Measurements from ENCODE around the gene CMTM5.
"Not testable (repeated sequence)": the region's sequence is repeated elsewhere in the genome, so short reads cannot be mapped to it uniquely, and the experiment has no call there.

Gene CMTM5

GRCh38 chr14:23399136-23399535 lies 22.3 kb downstream of the CMTM5 start:
- no peak for DNase-seq (ENCODE audit: low read depth)
- no peak for TF ChIP-seq CTCF (conservative IDR thresholded peaks at IDR 0.05; ENCODE audit: low read depth, low read length)
- H3K4me3 ChIP-seq (ENCODE audit: low read depth, low read length) = no peak overlapping the region

- TF ChIP-seq CTCF (conservative IDR thresholded peaks at IDR 0.05; ENCODE audit: low read depth, low read length) = no peak
- H3K4me3 ChIP-seq (ENCODE audit: low read depth, low read length) = no peak overlapping the region
- peak; percentile 1 for DNase-seq (ENCODE audit: low read depth)
These were observed 22.7 kb downstream of the CMTM5 start for GRCh38 chr14:23399591-23399990.

GRCh38 chr14:23400496-23401149 lies 23.8 kb downstream of the CMTM5 start:
- not testable (repeated sequence) for H3K4me3 ChIP-seq (ENCODE audit: low read depth, low read length); DNase-seq (ENCODE audit: low read depth)

- TF ChIP-seq CTCF (conservative IDR thresholded peaks at IDR 0.05; ENCODE audit: low read depth, low read length) = no peak
- DNase-seq (ENCODE audit: low read depth) = no peak
- H3K4me3 ChIP-seq (ENCODE audit: low read depth, low read length) = no peak overlapping the region
These were observed 24.4 kb downstream of the CMTM5 start for GRCh38 chr14:23401291-23401690.

GRCh38 chr14:23402296-23403138 lies 25.7 kb downstream of the CMTM5 start:
- no peak for TF ChIP-seq CTCF (conservative IDR thresholded peaks at IDR 0.05; ENCODE audit: low read depth, low read length)
- no peak overlapping the region for H3K4me3 ChIP-seq (ENCODE audit: low read depth, low read length)

GRCh38 chr14:23403139-23403438 lies 26.2 kb downstream of the CMTM5 start:
- no peak for TF ChIP-seq CTCF (conservative IDR thresholded peaks at IDR 0.05; ENCODE audit: low read depth, low read length)
- H3K4me3 ChIP-seq (ENCODE audit: low read depth, low read length) = no peak overlapping the region
- no peak for DNase-seq (ENCODE audit: low read depth)

More at GRCh38 chr14:23402296-23403138, 25.7 kb downstream of the CMTM5 start:
- DNase-seq (ENCODE audit: low read depth) = peak; percentile 2

GRCh38 chr14:23403908-23404307 lies 27.1 kb downstream of the CMTM5 start:
- H3K4me3 ChIP-seq (ENCODE audit: low read depth, low read length) = no peak overlapping the region
- DNase-seq (ENCODE audit: low read depth) = no peak
- no peak for TF ChIP-seq CTCF (conservative IDR thresholded peaks at IDR 0.05; ENCODE audit: low read depth, low read length)

Data from choroid plexus epithelial cell (primary cell).